Mesothelial cell of epicardium (in vitro differentiated cells): ENCODE measurements around the gene FLVCR1. TPM values are rescaled to one million over a fixed set of nuclear protein-coding genes. Genes with fewer than 3 reads are reported as not detected.
A peak's percentile ranks its signal among the peaks of the same experiment; 100 is the strongest.

Experiments used
- DNase-seq, 2 experiments: peaks; one replicate each; pipeline ENCODE4 v3.0.0; 2021; ENCODE audit warnings: low spot score in 2 of 2; ENCODE audit not compliant: unreplicated experiment in 2 of 2
- H3K27ac Mint-ChIP-seq: 2 replicates; pipeline ENCODE4 v1.8.0; 2021; ENCODE audit warnings: mixed read lengths
- H3K27me3 Mint-ChIP-seq: 2 replicates; pipeline ENCODE4 v1.8.0; 2021; ENCODE audit warnings: low read depth, mixed read lengths
- H3K36me3 Mint-ChIP-seq: 2 replicates; pipeline ENCODE4 v1.8.0; 2021; ENCODE audit warnings: mixed read lengths
- H3K4me1 Mint-ChIP-seq: 2 replicates; pipeline ENCODE4 v1.8.0; 2021; ENCODE audit warnings: mixed read lengths
- H3K4me3 Mint-ChIP-seq: 2 replicates; pipeline ENCODE4 v1.8.0; 2021; ENCODE audit warnings: mild to moderate bottlenecking, moderate library complexity, mixed read lengths
- H3K9me3 Mint-ChIP-seq: 2 replicates; pipeline ENCODE4 v1.8.0; 2021; ENCODE audit warnings: mixed read lengths
- total RNA-seq: library from RNA; stranded (reverse); gene quantifications from 3 replicates; pipeline ENCODE4 v1.2.1, GENCODE V29; 2021
- TF ChIP-seq, protein P1 (sequence below): fragments of 200-600 bp; sonication (generic); IDR thresholded peaks from one replicate; pipeline ENCODE4 v1.5.0; 2021; ENCODE audit warnings: antibody characterized with exemption; ENCODE audit not compliant: unreplicated experiment

FLVCR1 gene
- total RNA-seq, 1 donor from 2014 or later, result 21.2 TPM

DNA sequence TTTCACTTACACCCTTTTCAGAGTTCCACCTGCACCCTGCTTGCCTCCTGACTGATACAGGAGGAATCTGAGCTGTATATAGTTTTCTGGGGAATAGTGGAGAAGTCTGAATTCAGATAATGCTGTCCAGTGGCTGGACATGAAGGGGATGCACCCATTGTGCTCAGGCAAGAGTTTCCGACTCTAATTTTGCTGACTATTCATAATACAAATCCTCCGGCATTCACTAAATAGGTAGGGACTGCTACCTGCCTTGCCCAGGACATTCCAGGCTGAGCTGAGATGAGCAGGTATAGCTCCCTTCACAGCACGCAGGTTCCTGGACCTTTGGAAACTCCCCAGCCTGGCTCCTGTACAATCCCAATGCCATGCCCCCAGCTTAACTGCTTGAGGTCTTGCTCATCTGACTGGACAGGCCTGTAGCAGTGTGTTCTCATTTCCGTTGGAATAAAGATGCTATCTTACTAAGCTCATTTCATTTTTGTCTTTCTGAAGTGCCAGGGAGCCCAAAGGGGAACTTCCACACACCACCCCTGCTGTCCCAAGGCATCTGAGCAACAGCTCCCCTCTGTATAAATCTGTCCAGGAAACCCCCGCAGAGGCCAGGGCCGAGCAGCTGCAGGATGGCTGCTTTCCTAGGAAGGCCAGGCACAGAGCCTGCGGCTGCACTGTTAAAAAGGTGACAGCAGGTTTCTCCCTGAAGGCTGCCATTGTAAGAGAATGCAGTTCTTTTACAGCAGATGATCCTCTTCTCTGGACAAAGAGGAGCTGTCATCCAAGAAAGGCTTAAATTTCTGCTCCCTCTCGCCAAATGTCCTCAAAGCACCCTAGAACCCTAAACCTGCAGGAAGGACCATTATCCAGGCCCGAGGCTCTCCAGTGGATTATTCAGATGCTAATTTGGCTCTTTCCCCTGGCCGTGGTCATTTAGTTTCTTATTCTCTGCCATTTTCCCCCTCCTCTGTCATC is 70.5 kb downstream of the FLVCR1 start:
- Mint-ChIP-seq H3K27ac (peak overlapping the region; percentile 72), H3K27me3 (no peaks in the 10 kb centered on the region), H3K4me1 (peaks cover 14% of the 10 kb centered on the region), H3K4me3 (no peak overlapping the region), H3K36me3 (no peaks in the 10 kb centered on the region), H3K9me3 (no peaks in the 10 kb centered on the region)
- DNase-seq, result no peak
- TF ChIP-seq, protein P1, sequence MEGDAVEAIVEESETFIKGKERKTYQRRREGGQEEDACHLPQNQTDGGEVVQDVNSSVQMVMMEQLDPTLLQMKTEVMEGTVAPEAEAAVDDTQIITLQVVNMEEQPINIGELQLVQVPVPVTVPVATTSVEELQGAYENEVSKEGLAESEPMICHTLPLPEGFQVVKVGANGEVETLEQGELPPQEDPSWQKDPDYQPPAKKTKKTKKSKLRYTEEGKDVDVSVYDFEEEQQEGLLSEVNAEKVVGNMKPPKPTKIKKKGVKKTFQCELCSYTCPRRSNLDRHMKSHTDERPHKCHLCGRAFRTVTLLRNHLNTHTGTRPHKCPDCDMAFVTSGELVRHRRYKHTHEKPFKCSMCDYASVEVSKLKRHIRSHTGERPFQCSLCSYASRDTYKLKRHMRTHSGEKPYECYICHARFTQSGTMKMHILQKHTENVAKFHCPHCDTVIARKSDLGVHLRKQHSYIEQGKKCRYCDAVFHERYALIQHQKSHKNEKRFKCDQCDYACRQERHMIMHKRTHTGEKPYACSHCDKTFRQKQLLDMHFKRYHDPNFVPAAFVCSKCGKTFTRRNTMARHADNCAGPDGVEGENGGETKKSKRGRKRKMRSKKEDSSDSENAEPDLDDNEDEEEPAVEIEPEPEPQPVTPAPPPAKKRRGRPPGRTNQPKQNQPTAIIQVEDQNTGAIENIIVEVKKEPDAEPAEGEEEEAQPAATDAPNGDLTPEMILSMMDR, result no peak

DNA sequence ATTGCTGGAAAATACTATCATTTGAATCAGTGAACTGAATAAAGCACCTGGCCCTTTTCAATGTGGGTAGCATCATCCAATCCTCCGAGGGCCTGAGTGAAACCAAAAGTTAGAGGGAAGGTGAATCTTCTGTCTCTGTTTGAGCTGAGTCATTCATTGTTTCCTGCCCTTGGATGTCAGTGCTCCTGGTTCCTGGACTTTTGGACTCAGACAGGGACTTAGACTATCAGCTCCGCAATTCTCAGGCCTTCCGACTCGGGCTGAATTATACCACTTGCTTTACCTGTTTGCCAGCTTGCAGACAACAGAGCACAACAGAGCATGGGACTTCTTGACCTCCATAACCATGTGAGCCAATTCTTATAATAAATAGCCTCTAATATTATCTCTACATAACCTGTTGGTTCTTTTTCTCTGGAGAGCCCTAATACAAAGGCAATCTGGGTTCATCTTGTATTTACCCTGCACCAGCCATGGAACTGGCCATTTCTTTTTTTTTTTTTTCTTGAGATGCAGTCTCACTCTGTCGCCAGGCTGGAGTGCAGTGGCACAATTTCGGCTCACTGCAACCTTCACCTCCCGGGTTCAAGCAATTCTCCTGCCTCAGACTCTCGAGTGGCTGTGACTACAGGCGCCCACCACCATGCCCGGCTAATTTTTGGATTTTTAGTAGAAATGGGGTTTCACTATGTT is 73.1 kb downstream of the FLVCR1 start:
- Mint-ChIP-seq H3K36me3 (no peaks in the 10 kb centered on the region), H3K27me3 (no peaks in the 10 kb centered on the region), H3K4me3 (no peak overlapping the region), H3K4me1 (peaks cover 10% of the 10 kb centered on the region), H3K9me3 (no peaks in the 10 kb centered on the region), H3K27ac (no peak overlapping the region)
- TF ChIP-seq, protein P1, result no peak
- no peak for DNase-seq

DNA sequence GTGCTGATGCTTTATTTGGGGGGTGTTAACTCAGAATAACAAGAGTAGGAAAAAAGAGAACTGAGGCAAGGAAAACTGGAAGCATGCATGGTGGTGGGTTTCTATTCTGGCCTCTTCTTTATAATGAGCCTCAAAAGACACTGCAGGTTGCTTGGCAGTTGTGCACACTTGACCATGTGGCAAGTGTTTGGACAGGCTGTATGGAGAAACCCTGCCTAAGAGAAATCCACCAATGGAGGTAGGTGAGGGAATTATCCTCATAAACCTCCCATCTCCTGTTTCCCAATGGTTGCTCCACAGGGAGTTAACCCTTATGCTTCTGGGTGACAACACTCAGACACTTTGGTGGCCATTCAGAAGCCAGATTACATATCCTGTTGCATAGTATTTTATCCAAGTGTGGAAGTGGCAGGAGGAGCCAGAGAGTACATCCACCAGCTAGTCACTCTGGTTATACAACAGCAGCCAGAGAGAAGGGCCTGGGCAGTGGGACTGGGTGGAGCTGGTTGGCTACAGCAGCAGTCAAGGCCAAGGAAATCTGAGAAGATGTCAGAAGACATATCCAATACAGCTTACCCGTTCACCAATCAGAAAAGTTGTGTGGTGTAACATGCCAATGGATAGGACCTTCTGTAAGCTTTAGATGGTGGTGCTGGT is 75.9 kb downstream of the FLVCR1 start:
- Mint-ChIP-seq H3K27ac (no peak overlapping the region), H3K9me3 (no peaks in the 10 kb centered on the region), H3K4me3 (no peak overlapping the region), H3K36me3 (no peaks in the 10 kb centered on the region), H3K27me3 (no peaks in the 10 kb centered on the region), H3K4me1 (peaks cover 3% of the 10 kb centered on the region)
- TF ChIP-seq, protein P1, result no peak
- no peak for DNase-seq

DNA sequence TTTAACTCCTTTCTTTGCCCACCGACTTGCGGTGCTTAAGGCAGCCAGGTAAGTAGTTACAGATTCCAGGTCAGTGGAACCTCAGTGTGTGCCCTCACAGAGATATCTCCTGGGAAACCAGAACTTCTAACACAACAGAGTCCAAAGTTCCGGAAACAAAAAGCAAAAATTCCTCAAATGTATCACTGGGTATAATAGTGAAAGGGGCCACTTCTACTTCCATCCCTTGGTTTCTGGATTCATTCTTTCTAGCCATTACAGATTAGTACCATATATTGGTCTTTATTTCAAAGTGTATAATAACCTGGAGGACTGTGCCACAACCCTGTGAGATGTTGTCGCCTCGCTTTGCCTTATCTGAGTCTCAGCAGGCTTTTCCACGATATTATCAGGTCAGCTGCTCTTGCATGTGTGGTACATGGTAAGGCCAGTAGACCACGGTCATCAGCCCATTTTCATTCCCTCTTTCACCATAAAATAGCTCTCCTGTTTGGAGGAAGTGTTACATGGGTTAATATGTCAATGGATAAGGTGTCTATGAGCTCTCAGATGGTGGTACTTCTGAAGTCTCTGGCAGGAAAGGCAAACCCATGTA is 77.4 kb downstream of the FLVCR1 start:
- peaks cover 10% of the 10 kb centered on the region for H3K9me3 Mint-ChIP-seq
- H3K4me1 Mint-ChIP-seq, result no peaks in the 10 kb centered on the region
- H3K27ac Mint-ChIP-seq, result no peak overlapping the region
- H3K4me3 Mint-ChIP-seq, result no peak overlapping the region
- H3K27me3 Mint-ChIP-seq, result no peaks in the 10 kb centered on the region
- H3K36me3 Mint-ChIP-seq, result no peaks in the 10 kb centered on the region
- TF ChIP-seq, protein P1, result no peak
- no peak for DNase-seq

DNA sequence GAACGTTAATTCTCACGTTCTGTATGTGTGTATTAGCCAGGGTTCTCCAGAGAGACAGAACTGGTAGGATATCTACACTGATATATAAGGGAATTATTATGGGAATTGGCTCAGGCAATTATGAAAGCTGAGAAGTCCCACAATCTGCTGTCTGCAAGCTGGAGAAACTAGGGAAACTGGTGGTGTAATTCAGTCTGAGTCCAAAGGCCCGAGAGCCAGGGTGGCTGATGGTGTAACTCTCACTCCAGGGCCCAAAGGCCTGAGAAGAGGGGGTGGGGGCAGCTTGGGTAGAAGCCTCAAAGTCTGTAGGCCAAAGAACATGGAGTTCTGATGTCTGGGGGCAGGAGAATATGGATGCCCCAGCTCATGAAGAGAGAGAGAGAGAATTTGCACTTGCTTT is 79.0 kb downstream of the FLVCR1 start:
- TF ChIP-seq, protein P1, result no peak
- peaks cover 20% of the 10 kb centered on the region for H3K9me3 Mint-ChIP-seq
- H3K36me3 Mint-ChIP-seq, result no peaks in the 10 kb centered on the region
- no peaks in the 10 kb centered on the region for H3K4me1 Mint-ChIP-seq
- H3K27me3 Mint-ChIP-seq, result no peaks in the 10 kb centered on the region
- no peak overlapping the region for H3K27ac Mint-ChIP-seq
- H3K4me3 Mint-ChIP-seq, result no peak overlapping the region
- no peak for DNase-seq
